Endothelial cell of umbilical vein (primary cell): ENCODE data around the gene ZNF681. TPM values are rescaled to one million over a fixed set of nuclear protein-coding genes. Genes with fewer than 3 reads are reported as not detected.

Source experiments
- BruUV-seq: library from RNA; stranded (reverse); fragments of 400-500 nt; replicated peaks from 2 replicates; lab custom pipeline; 2021; lab: Mats Ljungman, UMichigan
- CTCF ChIA-PET: fragments of 300-600, 350-600 bp; sonication (Branson Sonifier 250); formaldehyde crosslinking; loops from one replicate; lab custom pipeline; 2021; ENCODE audit warnings: antibody characterized with exemption, inconsistent platforms; lab: Charles Lee
- POLR2A ChIA-PET: fragments of 300-600, 350-600 bp; sonication (Branson Sonifier 250); formaldehyde crosslinking; loops from one replicate; lab custom pipeline; 2021; ENCODE audit warnings: antibody characterized with exemption, inconsistent platforms; lab: Charles Lee
- DNase-seq: peaks from one replicate; pipeline ENCODE4 v3.0.0-alpha.2; 2011; ENCODE audit warnings: low read depth, low spot score
- FAIRE-seq: peaks from 2 replicates; lab custom pipeline; 2011; peaks lifted over from hg19 to GRCh38; lab: Jason Lieb, UNC
- H2AFZ ChIP-seq: 2 replicates; pipeline ENCODE4 v1.6.0; 2012; ENCODE audit warnings: low read depth, low read length, control low read depth, inconsistent platforms
- H3K27ac ChIP-seq: 2 replicates; pipeline ENCODE4 v1.5.1; 2011; ENCODE audit warnings: low read depth, mild to moderate bottlenecking, control low read depth, low read length, moderate library complexity; ENCODE audit not compliant: insufficient read depth
- H3K27me3 ChIP-seq, 2 experiments: 2 replicates each; pipeline versions ENCODE4 v1.6.0 to v1.6.1; 2011; ENCODE audit warnings: low read length in 2 of 2, mixed read lengths in 1 of 2; ENCODE audit not compliant: control insufficient read depth in 2 of 2, insufficient read depth in 2 of 2
- H3K36me3 ChIP-seq, 2 experiments: 2 replicates in 1 of 2; 3 replicates in 1 of 2; pipeline ENCODE4 v1.5.1; 2011; ENCODE audit warnings: low read length in 2 of 2, mild to moderate bottlenecking in 1 of 2, moderate library complexity in 1 of 2; ENCODE audit not compliant: control insufficient read depth in 2 of 2, insufficient read depth in 2 of 2; ENCODE audit errors: extremely low read depth in 1 of 2
- H3K4me1 ChIP-seq: 3 replicates; pipeline ENCODE4 v1.5.1; 2011; ENCODE audit warnings: mild to moderate bottlenecking, low read length; ENCODE audit not compliant: control insufficient read depth, insufficient read depth; ENCODE audit errors: extremely low read depth
- H3K4me2 ChIP-seq: 2 replicates; pipeline ENCODE4 v1.6.1; 2011; ENCODE audit warnings: low read length, control low read depth, mixed read lengths; ENCODE audit not compliant: insufficient read depth
- H3K4me3 ChIP-seq, 3 experiments: fragments of 200-600 bp in 1 of 3; sonication (generic), shearing (Covaris generic) in 1 of 3; replicated peaks in 1 of 3; 2 replicates each; pipeline ENCODE4 v1.5.1; 2011 to 2016; ENCODE audit warnings: control low read depth in 3 of 3, low read length in 3 of 3, mild to moderate bottlenecking in 2 of 3, inconsistent platforms in 1 of 3, low read depth in 1 of 3, moderate library complexity in 1 of 3; ENCODE audit not compliant: insufficient read depth in 1 of 3
- H3K79me2 ChIP-seq: 2 replicates; pipeline ENCODE4 v1.6.0; 2012; ENCODE audit warnings: low read length, inconsistent platforms; ENCODE audit not compliant: control insufficient read depth, insufficient read depth
- H3K9ac ChIP-seq: replicated peaks from 2 replicates; pipeline ENCODE3; 2011; ENCODE audit warnings: low read length, control low read depth; ENCODE audit not compliant: insufficient read depth; ENCODE audit errors: extremely low read depth
- H3K9me1 ChIP-seq: replicated peaks from 3 replicates; pipeline ENCODE4 v1.6.0; 2011; ENCODE audit warnings: mild to moderate bottlenecking, low read length; ENCODE audit not compliant: control insufficient read depth, insufficient read depth; ENCODE audit errors: extremely low read depth
- H3K9me3 ChIP-seq: replicated peaks from 2 replicates; pipeline ENCODE4 v1.5.1; 2012; ENCODE audit warnings: low read length, inconsistent platforms; ENCODE audit not compliant: control insufficient read depth, insufficient read depth
- H4K20me1 ChIP-seq: replicated peaks from 2 replicates; pipeline ENCODE3; 2011; ENCODE audit warnings: mild to moderate bottlenecking, low read length; ENCODE audit not compliant: control insufficient read depth, insufficient read depth; ENCODE audit errors: extremely low read depth
- CTCF ChIP-seq, 2 donors: IDR thresholded peaks; 1 replicate in 1 of 2; 2 replicates in 1 of 2; pipeline ENCODE4 v1.5.1; 2011; ENCODE audit warnings: low read length in 2 of 2, mild to moderate bottlenecking in 2 of 2, moderate library complexity in 2 of 2, control low read depth in 1 of 2, inconsistent platforms in 1 of 2, low read depth in 1 of 2; ENCODE audit not compliant: insufficient read depth in 1 of 2; ENCODE audit errors: extremely low read depth in 1 of 2
- EZH2 ChIP-seq: IDR thresholded peaks from 2 replicates; pipeline ENCODE4 v1.6.1; 2012; ENCODE audit warnings: borderline replicate concordance, low read depth, mild to moderate bottlenecking, moderate library complexity, low read length, inconsistent platforms; ENCODE audit not compliant: severe bottlenecking
- FOS ChIP-seq: IDR thresholded peaks from 2 replicates; pipeline ENCODE4 v1.6.1; 2011; ENCODE audit warnings: mild to moderate bottlenecking, low read length, moderate library complexity, borderline replicate concordance; ENCODE audit not compliant: insufficient read depth
- GATA2 ChIP-seq: IDR thresholded peaks from 2 replicates; pipeline ENCODE4 v1.7.0; 2011; ENCODE audit warnings: low read depth, mild to moderate bottlenecking, moderate library complexity, mixed read lengths, low read length; ENCODE audit not compliant: insufficient read length, insufficient read depth
- JUN ChIP-seq: IDR thresholded peaks from 2 replicates; pipeline ENCODE4 v1.6.1; 2011; ENCODE audit warnings: borderline replicate concordance, low read depth; ENCODE audit not compliant: insufficient read length, insufficient read depth
- MAX ChIP-seq: IDR thresholded peaks from 2 replicates; pipeline ENCODE4 v1.6.1; 2011; ENCODE audit not compliant: insufficient read depth, insufficient read length
- MYC ChIP-seq: IDR thresholded peaks from one replicate; pipeline ENCODE4 v1.6.1; 2011; ENCODE audit warnings: mild to moderate bottlenecking, low read depth, low read length
- POLR2A ChIP-seq: IDR thresholded peaks from 2 replicates; pipeline ENCODE4 v1.6.1; 2012; ENCODE audit warnings: low read depth, mild to moderate bottlenecking, control low read depth, low read length
- POLR2AphosphoS5 ChIP-seq: IDR thresholded peaks from 2 replicates; pipeline ENCODE4 v1.6.1; 2012; ENCODE audit warnings: low read depth, mild to moderate bottlenecking, control low read depth, low read length, moderate library complexity; ENCODE audit not compliant: insufficient read depth
- dilution Hi-C: fragments of 300-500 bp; cut with MboI; formaldehyde crosslinking; loops from one replicate; pipeline ENCODE4 v1.15.0; 2019; ENCODE audit warnings: low sequenced_read_pairs; ENCODE audit not compliant: extremely low pct_ligation_motif_present
- intact Hi-C: fragments of 100-400 bp; cut with micrococcal nuclease; formaldehyde crosslinking; loops from one replicate; pipeline ENCODE4 v1.10.0; 2022
- polyA plus RNA-seq, 4 experiments: library from polyadenylated mRNA; depleted of rRNA in 3 of 4; stranded (reverse) in 3 of 4; unstranded in 1 of 4; fragments of >200 nt; gene quantifications; 2 replicates each; pipeline versions ENCODE4 v1.2.1 to v1.2.3, GENCODE V29; 2011 to 2012; ENCODE audit warnings: missing spikeins in 1 of 4
- total RNA-seq: library from RNA; stranded (reverse); gene quantifications from 2 replicates; pipeline ENCODE4 v1.2.3, GENCODE V29; 2021

The ZNF681 gene
- total and polyA plus RNA-seq, 2 donors (not counting 3 experiments of a cell fraction or from before 2014, with no cell fraction given) = 0.07 to 1.9 TPM

- intact Hi-C loops = no loop called here
- H3K9me3 ChIP-seq = peaks cover 2% of the 10 kb centered on the region
- H3K9ac ChIP-seq = no peak overlapping the region
- H3K9me1 ChIP-seq = no peaks in the 10 kb centered on the region
- ChIA-PET POLR2A (no interaction called here), CTCF (no interaction called here)
- no peak overlapping the region for H3K4me3 ChIP-seq
- no peaks in the 10 kb centered on the region for H3K36me3 ChIP-seq
- no TSS peak for BruUV-seq
- DNase-seq = no peak
- no peak overlapping the region for H3K4me2 ChIP-seq
- no peaks in the 10 kb centered on the region for H3K79me2 ChIP-seq
- FAIRE-seq = no peak
- TF ChIP-seq POLR2A (no peak), GATA2 (no peak), MYC (no peak), CTCF (IDR thresholded peaks at IDR 0.05; ENCODE audit: extremely low read depth in 1 of 2, insufficient read depth in 1 of 2, low read depth in 1 of 2, low read length in 2 of 2) (no peak), JUN (no peak), EZH2 (no peak), POLR2AphosphoS5 (no peak), MAX (no peak), FOS (no peak)
- no peaks in the 10 kb centered on the region for H4K20me1 ChIP-seq
- H3K27ac ChIP-seq = no peak overlapping the region
- dilution Hi-C loops = no loop called here
- no peak overlapping the region for H2AFZ ChIP-seq
- no peaks in the 10 kb centered on the region for H3K27me3 ChIP-seq
- H3K4me1 ChIP-seq = no peaks in the 10 kb centered on the region
These were observed 36.8 kb upstream of the ZNF681 start for GRCh38 chr19:23795462-23795861.
